Trophoblast cell (in vitro differentiated cells and primary cell): ENCODE results near the gene HAUS3.

ENCODE experiments used
- DNase-seq, 2 donors: peaks; one replicate each; pipeline ENCODE4 v3.0.0-alpha.2; 2016
- H2AFZ ChIP-seq: 2 replicates; pipeline ENCODE4 v1.6.1; 2013; ENCODE audit warnings: low read length, moderate library complexity, mild to moderate bottlenecking; ENCODE audit not compliant: insufficient read depth, poor library complexity
- H2AK5ac ChIP-seq: 2 replicates; pipeline ENCODE4 v1.6.1; 2013; ENCODE audit warnings: mild to moderate bottlenecking, low read length
- H2BK120ac ChIP-seq: 2 replicates; pipeline ENCODE4 v1.6.1; 2013; ENCODE audit warnings: low read length, mild to moderate bottlenecking, moderate library complexity; ENCODE audit not compliant: insufficient read depth, poor library complexity
- H2BK12ac ChIP-seq: 2 replicates; pipeline ENCODE4 v1.6.1; 2013; ENCODE audit warnings: mild to moderate bottlenecking, low read length, moderate library complexity
- H2BK5ac ChIP-seq: 2 replicates; pipeline ENCODE4 v1.6.1; 2013; ENCODE audit warnings: low read length, low read depth, moderate library complexity, mild to moderate bottlenecking; ENCODE audit not compliant: poor library complexity
- H3K14ac ChIP-seq: 2 replicates; pipeline ENCODE4 v1.6.1; 2013; ENCODE audit warnings: mild to moderate bottlenecking, low read length
- H3K18ac ChIP-seq: 2 replicates; pipeline ENCODE4 v1.6.1; 2013; ENCODE audit warnings: mild to moderate bottlenecking, low read length
- H3K23ac ChIP-seq: 2 replicates; pipeline ENCODE4 v1.6.1; 2013; ENCODE audit warnings: low read length
- H3K27ac ChIP-seq: 2 replicates; pipeline ENCODE4 v1.5.1; 2013; ENCODE audit warnings: low read depth, mild to moderate bottlenecking, inconsistent platforms, low read length, moderate library complexity
- H3K27me3 ChIP-seq: 2 replicates; pipeline ENCODE4 v1.6.1; 2013; ENCODE audit warnings: inconsistent platforms, mild to moderate bottlenecking, low read length, moderate library complexity; ENCODE audit not compliant: insufficient read depth
- H3K36me3 ChIP-seq, 2 experiments: 1 replicate in 1 of 2; 2 replicates in 1 of 2; pipeline ENCODE4 v1.6.1; 2013; ENCODE audit warnings: low read length in 2 of 2, mild to moderate bottlenecking in 2 of 2, moderate library complexity in 1 of 2; ENCODE audit not compliant: insufficient read depth in 2 of 2, control insufficient read depth in 1 of 2
- H3K4ac ChIP-seq: 2 replicates; pipeline ENCODE4 v1.6.1; 2013; ENCODE audit warnings: low read depth, mild to moderate bottlenecking, low read length, moderate library complexity
- H3K4me1 ChIP-seq, 2 experiments: 1 replicate in 1 of 2; 2 replicates in 1 of 2; pipeline ENCODE4 v1.6.1; 2013; ENCODE audit warnings: low read length in 2 of 2, mild to moderate bottlenecking in 2 of 2, moderate library complexity in 1 of 2; ENCODE audit not compliant: insufficient read depth in 2 of 2, control insufficient read depth in 1 of 2
- H3K4me2 ChIP-seq: 2 replicates; pipeline ENCODE4 v1.6.1; 2013; ENCODE audit warnings: inconsistent platforms, mild to moderate bottlenecking, low read length, moderate library complexity
- H3K4me3 ChIP-seq: 2 replicates; pipeline ENCODE4 v1.5.1; 2013; ENCODE audit warnings: mild to moderate bottlenecking, low read depth, low read length, inconsistent platforms
- H3K79me1 ChIP-seq: one replicate; pipeline ENCODE4 v1.6.1; 2013; ENCODE audit warnings: low read length
- H3K79me2 ChIP-seq: 2 replicates; pipeline ENCODE4 v1.6.1; 2013; ENCODE audit warnings: low read length, mild to moderate bottlenecking; ENCODE audit not compliant: control insufficient read depth, insufficient read depth, poor library complexity
- H3K9ac ChIP-seq: 2 replicates; pipeline ENCODE4 v1.6.1; 2013; ENCODE audit warnings: mild to moderate bottlenecking, low read length
- H3K9me3 ChIP-seq: 2 replicates; pipeline ENCODE4 v1.6.1; 2013; ENCODE audit warnings: low read depth, mild to moderate bottlenecking, control low read depth, inconsistent platforms, low read length; ENCODE audit not compliant: insufficient read depth
- H4K12ac ChIP-seq: 2 replicates; pipeline ENCODE4 v1.6.1; 2013; ENCODE audit warnings: low read depth, mild to moderate bottlenecking, low read length, moderate library complexity
- H4K8ac ChIP-seq: 2 replicates; pipeline ENCODE4 v1.6.1; 2013; ENCODE audit warnings: low read depth, mild to moderate bottlenecking, low read length, moderate library complexity
- H4K91ac ChIP-seq: one replicate; pipeline ENCODE4 v1.6.1; 2013; ENCODE audit warnings: low read depth, mild to moderate bottlenecking, low read length, moderate library complexity
- WGBS: extraction: QIAGEN DNeasy Blood & Tissue Kit; methylation state at CpG from one replicate; pipeline ENCODE4 v1.1.7; 2013; ENCODE audit warnings: missing lambda C conversion rate; ENCODE audit not compliant: insufficient read length, insufficient coverage; ENCODE audit errors: extremely low coverage; 5-methylcytosine and 5-hydroxymethylcytosine counted together

HAUS3 gene

DNA sequence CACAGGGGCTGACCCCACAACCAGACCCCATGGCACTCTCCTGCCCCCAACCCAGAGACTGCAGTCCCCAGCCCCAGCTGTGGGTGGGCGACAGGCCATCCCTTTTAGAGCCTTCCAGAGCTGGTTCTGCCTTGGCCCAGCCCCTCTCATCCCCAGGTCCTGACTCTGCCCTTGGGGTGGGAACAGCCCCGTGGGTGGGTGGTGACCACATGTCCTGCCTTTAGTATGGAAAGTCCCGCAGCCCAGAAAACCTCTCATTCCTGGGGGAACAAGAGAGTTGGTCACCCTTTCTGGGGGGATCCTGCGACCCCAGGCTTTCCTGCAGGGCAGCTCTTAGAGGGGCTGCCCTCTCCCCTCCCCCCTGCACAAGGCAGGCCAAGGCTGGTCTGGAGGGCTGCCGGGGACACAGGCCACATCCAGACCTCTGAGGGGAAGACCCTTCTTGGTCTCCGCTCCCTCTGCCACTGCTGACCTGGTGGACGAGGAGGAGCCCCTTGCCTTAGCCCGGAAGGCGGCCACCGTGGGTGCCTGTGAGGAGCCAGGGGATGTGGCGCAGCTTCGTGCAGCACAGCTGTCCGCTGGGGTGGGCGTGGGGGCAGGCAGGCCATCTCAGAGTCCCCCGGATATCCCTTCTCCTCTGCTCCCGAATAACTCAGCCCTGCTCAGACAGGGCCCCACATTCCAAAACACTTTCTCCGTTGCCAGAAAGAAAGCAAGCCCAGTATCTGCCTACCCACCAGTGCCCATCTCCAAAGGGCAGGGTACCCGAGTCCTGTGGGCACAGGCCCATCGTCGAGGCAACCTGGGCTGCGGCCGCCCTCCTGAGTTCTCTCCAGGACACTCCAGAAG, 26.7 kb upstream of the HAUS3 start:
- no peak overlapping the region for H3K4me3 ChIP-seq
- no peak overlapping the region for H4K91ac ChIP-seq
- no peak overlapping the region for H3K27ac ChIP-seq
- no peaks in the 10 kb centered on the region for H3K4me1 ChIP-seq
- no peaks in the 10 kb centered on the region for H3K79me1 ChIP-seq
- H3K36me3 ChIP-seq: no peaks in the 10 kb centered on the region
- H3K79me2 ChIP-seq: no peaks in the 10 kb centered on the region
- no peak overlapping the region for H2AFZ ChIP-seq
- no peak overlapping the region for H2BK5ac ChIP-seq
- H2BK120ac ChIP-seq: no peak overlapping the region
- no peak overlapping the region for H4K8ac ChIP-seq
- H3K4ac ChIP-seq: no peak overlapping the region
- no peaks in the 10 kb centered on the region for H3K27me3 ChIP-seq
- no peak overlapping the region for H3K4me2 ChIP-seq
- DNase-seq: no peak
- no peak overlapping the region for H3K23ac ChIP-seq
- H3K18ac ChIP-seq: no peak overlapping the region
- H3K9me3 ChIP-seq: no peaks in the 10 kb centered on the region
- no peak overlapping the region for H4K12ac ChIP-seq
- no peak overlapping the region for H3K14ac ChIP-seq
- H3K9ac ChIP-seq: no peak overlapping the region
- no CpG with 5 or more reads among the region's 22 CpGs for whole genome bisulfite sequencing
- no peak overlapping the region for H2AK5ac ChIP-seq
- no peak overlapping the region for H2BK12ac ChIP-seq

DNA sequence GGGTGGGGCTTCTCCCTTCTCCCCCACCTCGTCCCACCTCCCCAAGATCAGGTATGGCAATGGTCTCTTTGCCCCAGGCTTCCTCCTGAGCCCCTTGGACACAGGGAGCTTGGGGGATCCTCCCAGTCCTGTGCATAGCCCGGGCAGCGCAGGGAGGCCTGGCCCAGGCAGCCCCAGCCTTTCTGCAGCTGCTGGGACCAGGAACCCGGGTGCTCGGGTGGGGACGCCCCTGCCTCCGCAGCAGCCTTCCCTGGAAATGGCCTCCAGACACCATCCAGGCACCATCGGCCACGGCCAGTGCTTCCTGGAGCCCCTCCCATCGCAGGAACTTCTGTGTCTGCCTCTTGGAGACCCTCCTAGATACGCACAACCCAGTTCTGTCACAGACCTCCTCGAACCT, 25.9 kb upstream of the HAUS3 start:
- Histone ChIP-seq H3K9me3 (no peaks in the 10 kb centered on the region), H3K4me3 (no peak overlapping the region), H3K9ac (no peak overlapping the region), H3K4ac (no peak overlapping the region), H2BK120ac (no peak overlapping the region), H3K4me1 (peaks cover under 1% of the 10 kb centered on the region in 2 experiments), H3K36me3 (no peaks in the 10 kb centered on the region), H2AK5ac (no peak overlapping the region), H2BK5ac (no peak overlapping the region), H3K79me1 (no peaks in the 10 kb centered on the region), H4K8ac (no peak overlapping the region), H4K91ac (no peak overlapping the region), H3K79me2 (no peaks in the 10 kb centered on the region), H3K14ac (no peak overlapping the region), H2BK12ac (no peak overlapping the region), H4K12ac (no peak overlapping the region), H3K18ac (no peak overlapping the region), H2AFZ (no peak overlapping the region), H3K4me2 (no peak overlapping the region), H3K23ac (no peak overlapping the region), H3K27me3 (no peaks in the 10 kb centered on the region), H3K27ac (no peak overlapping the region)
- WGBS: no CpG with 5 or more reads among the region's 12 CpGs
- no peak for DNase-seq

DNA sequence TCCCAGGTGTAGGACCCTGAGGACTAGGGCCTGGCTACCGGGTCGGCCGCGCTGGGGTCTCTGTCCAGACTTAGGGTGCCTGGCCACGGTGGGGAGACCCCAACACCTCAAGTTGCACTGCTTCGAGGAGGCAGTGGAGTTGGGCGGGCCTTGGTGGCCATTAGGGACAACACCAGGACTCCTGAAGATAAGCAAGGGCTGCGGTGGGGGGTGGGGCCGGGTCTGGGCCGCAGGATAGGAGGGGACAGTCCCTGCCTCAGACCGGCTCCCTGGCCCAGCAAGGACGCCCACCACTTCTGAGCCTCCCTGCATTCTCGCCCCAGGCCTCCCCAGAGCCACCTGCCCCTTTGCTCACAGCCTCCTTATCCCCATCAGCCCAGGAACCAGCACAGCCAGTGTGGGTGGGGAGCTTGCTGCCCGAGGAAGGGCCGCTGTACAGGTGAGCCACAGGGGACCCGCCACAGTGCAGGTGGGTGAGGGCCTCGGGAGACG, 25.4 kb upstream of the HAUS3 start:
- Histone ChIP-seq H3K4me3 (no peak overlapping the region), H3K4me2 (no peak overlapping the region), H3K9ac (no peak overlapping the region), H2AK5ac (no peak overlapping the region), H2BK120ac (no peak overlapping the region), H3K27ac (no peak overlapping the region), H4K8ac (no peak overlapping the region), H3K79me2 (peaks cover 2% of the 10 kb centered on the region), H3K23ac (no peak overlapping the region), H3K27me3 (no peaks in the 10 kb centered on the region), H3K14ac (no peak overlapping the region), H2BK12ac (no peak overlapping the region), H3K18ac (no peak overlapping the region), H2BK5ac (no peak overlapping the region), H2AFZ (no peak overlapping the region), H3K9me3 (no peaks in the 10 kb centered on the region), H3K4ac (no peak overlapping the region), H4K12ac (no peak overlapping the region), H3K4me1 (peaks cover 4 to 5% of the 10 kb centered on the region in 2 experiments), H3K36me3 (no peaks in the 10 kb centered on the region), H3K79me1 (peaks cover 5% of the 10 kb centered on the region), H4K91ac (no peak overlapping the region)
- DNase-seq: no peak
- no CpG with 5 or more reads among the region's 18 CpGs for WGBS

DNA sequence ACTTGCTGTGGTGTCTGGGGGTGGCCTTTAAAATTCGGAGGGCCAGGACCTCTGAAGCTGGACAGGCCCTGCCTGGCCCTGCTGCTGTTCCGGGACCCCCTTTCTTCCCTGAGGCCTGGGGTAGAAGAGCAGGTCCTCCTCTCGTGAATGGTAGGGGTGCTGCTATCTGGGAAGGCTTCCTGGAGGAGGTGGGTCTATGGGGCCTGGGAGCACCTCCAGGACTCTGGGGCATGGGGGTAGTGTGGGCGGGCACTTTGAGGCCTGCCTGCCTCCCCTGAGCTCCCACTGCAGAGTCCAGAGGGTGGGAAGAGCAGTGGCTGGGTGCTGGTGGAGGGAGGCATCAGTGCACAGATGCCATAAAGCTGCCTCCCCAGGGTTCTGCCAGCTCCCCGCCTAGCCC, 24.9 kb upstream of the HAUS3 start:
- Histone ChIP-seq H3K18ac (no peak overlapping the region), H3K79me2 (peaks cover 2% of the 10 kb centered on the region), H3K14ac (no peak overlapping the region), H4K12ac (no peak overlapping the region), H4K91ac (no peak overlapping the region), H3K27me3 (no peaks in the 10 kb centered on the region), H3K27ac (no peak overlapping the region), H3K4me3 (no peak overlapping the region), H3K36me3 (no peaks in the 10 kb centered on the region), H3K9me3 (no peaks in the 10 kb centered on the region), H2BK12ac (no peak overlapping the region), H3K4ac (no peak overlapping the region), H3K23ac (no peak overlapping the region), H3K9ac (no peak overlapping the region), H2AK5ac (no peak overlapping the region), H2BK5ac (no peak overlapping the region), H3K4me1 (peaks cover 4 to 5% of the 10 kb centered on the region in 2 experiments), H2AFZ (no peak overlapping the region), H2BK120ac (no peak overlapping the region), H4K8ac (no peak overlapping the region), H3K79me1 (peaks cover 5% of the 10 kb centered on the region), H3K4me2 (no peak overlapping the region)
- WGBS: no CpG with 5 or more reads among the region's 5 CpGs
- no peak for DNase-seq
